ENCODE results near the gene C12orf42.

The C12orf42 gene

GRCh38 chr12:103369929-103370328, 125.8 kb downstream of the C12orf42 start:
- Mint-ChIP-seq H3K4me3 (no peak overlapping the region), H3K27ac (no peak overlapping the region), H3K27me3 (no peaks in the 10 kb centered on the region), H3K9me3 (peaks cover 12% of the 10 kb centered on the region), H3K36me3 (ENCODE audit: low read depth) (no peaks in the 10 kb centered on the region), H3K4me1 (ENCODE audit: low read depth) (peaks cover 21% of the 10 kb centered on the region)
- DNase-seq: no peak

- Mint-ChIP-seq H3K36me3 (ENCODE audit: low read depth) (peaks cover 6% of the 10 kb centered on the region), H3K9me3 (peaks cover 19% of the 10 kb centered on the region), H3K4me1 (ENCODE audit: low read depth) (peaks cover 14% of the 10 kb centered on the region), H3K4me3 (no peak overlapping the region), H3K27me3 (no peaks in the 10 kb centered on the region), H3K27ac (no peak overlapping the region)
- DNase-seq: no peak
Measured at GRCh38 chr12:103368167-103368566, 127.6 kb downstream of the C12orf42 start.

- H3K27me3 Mint-ChIP-seq: no peaks in the 10 kb centered on the region
- peaks cover 3% of the 10 kb centered on the region for H3K4me1 Mint-ChIP-seq (ENCODE audit: low read depth)
- peaks cover 2% of the 10 kb centered on the region for H3K9me3 Mint-ChIP-seq
- H3K4me3 Mint-ChIP-seq: no peak overlapping the region
- peaks cover 2% of the 10 kb centered on the region for H3K36me3 Mint-ChIP-seq (ENCODE audit: low read depth)
- no peak for DNase-seq
- no peak overlapping the region for H3K27ac Mint-ChIP-seq
Measured at GRCh38 chr12:103354403-103354802, 141.4 kb downstream of the C12orf42 start.

GRCh38 chr12:103353913-103354312, 141.9 kb downstream of the C12orf42 start:
- H3K9me3 Mint-ChIP-seq: peaks cover 5% of the 10 kb centered on the region

GRCh38 chr12:103350116-103350515, 145.7 kb downstream of the C12orf42 start:
- Mint-ChIP-seq H3K27me3 (no peaks in the 10 kb centered on the region), H3K9me3 (peaks cover 6% of the 10 kb centered on the region), H3K27ac (no peak overlapping the region), H3K36me3 (ENCODE audit: low read depth) (no peaks in the 10 kb centered on the region), H3K4me1 (ENCODE audit: low read depth) (peaks cover 9% of the 10 kb centered on the region), H3K4me3 (no peak overlapping the region)
- DNase-seq: no peak

More at GRCh38 chr12:103353913-103354312, 141.9 kb downstream of the C12orf42 start:
- Mint-ChIP-seq H3K27me3 (no peaks in the 10 kb centered on the region), H3K4me3 (no peak overlapping the region), H3K27ac (no peak overlapping the region), H3K36me3 (ENCODE audit: low read depth) (peaks cover 2% of the 10 kb centered on the region), H3K4me1 (ENCODE audit: low read depth) (peaks cover 7% of the 10 kb centered on the region)
- DNase-seq: no peak

GRCh38 chr12:103348935-103349334, 146.8 kb downstream of the C12orf42 start:
- H3K36me3 Mint-ChIP-seq (ENCODE audit: low read depth): no peaks in the 10 kb centered on the region

GRCh38 chr12:103336940-103337339, 158.8 kb downstream of the C12orf42 start:
- H3K27me3 Mint-ChIP-seq: no peaks in the 10 kb centered on the region
- no peaks in the 10 kb centered on the region for H3K4me1 Mint-ChIP-seq (ENCODE audit: low read depth)
- no peaks in the 10 kb centered on the region for H3K36me3 Mint-ChIP-seq (ENCODE audit: low read depth)
- H3K4me3 Mint-ChIP-seq: no peak overlapping the region
- no peak overlapping the region for H3K27ac Mint-ChIP-seq
- peaks cover 3% of the 10 kb centered on the region for H3K9me3 Mint-ChIP-seq
- no peak for DNase-seq

More at GRCh38 chr12:103348935-103349334, 146.8 kb downstream of the C12orf42 start:
- DNase-seq: no peak
- Mint-ChIP-seq H3K27me3 (no peaks in the 10 kb centered on the region), H3K9me3 (peaks cover 6% of the 10 kb centered on the region), H3K4me1 (ENCODE audit: low read depth) (peaks cover 9% of the 10 kb centered on the region), H3K4me3 (no peak overlapping the region), H3K27ac (no peak overlapping the region)

GRCh38 chr12:103334466-103334865, 161.3 kb downstream of the C12orf42 start:
- H3K27ac Mint-ChIP-seq: no peak overlapping the region
- no peak overlapping the region for H3K4me3 Mint-ChIP-seq
- H3K4me1 Mint-ChIP-seq (ENCODE audit: low read depth): no peaks in the 10 kb centered on the region
- H3K27me3 Mint-ChIP-seq: no peaks in the 10 kb centered on the region
- no peak for DNase-seq
- no peaks in the 10 kb centered on the region for H3K9me3 Mint-ChIP-seq
- H3K36me3 Mint-ChIP-seq (ENCODE audit: low read depth): no peaks in the 10 kb centered on the region

GRCh38 chr12:103333676-103334075, 162.1 kb downstream of the C12orf42 start:
- Mint-ChIP-seq H3K27me3 (no peaks in the 10 kb centered on the region), H3K4me3 (no peak overlapping the region), H3K36me3 (ENCODE audit: low read depth) (no peaks in the 10 kb centered on the region), H3K4me1 (ENCODE audit: low read depth) (no peaks in the 10 kb centered on the region), H3K27ac (no peak overlapping the region), H3K9me3 (no peaks in the 10 kb centered on the region)
- no peak for DNase-seq

- no peaks in the 10 kb centered on the region for H3K4me1 Mint-ChIP-seq (ENCODE audit: low read depth)
- no peak overlapping the region for H3K27ac Mint-ChIP-seq
- no peaks in the 10 kb centered on the region for H3K9me3 Mint-ChIP-seq
- DNase-seq: no peak
- no peaks in the 10 kb centered on the region for H3K27me3 Mint-ChIP-seq
- H3K4me3 Mint-ChIP-seq: no peak overlapping the region
- H3K36me3 Mint-ChIP-seq (ENCODE audit: low read depth): no peaks in the 10 kb centered on the region
Measured at GRCh38 chr12:103331643-103332042, 164.1 kb downstream of the C12orf42 start.

- H3K4me1 Mint-ChIP-seq (ENCODE audit: low read depth): no peaks in the 10 kb centered on the region
- no peak overlapping the region for H3K4me3 Mint-ChIP-seq
- H3K27me3 Mint-ChIP-seq: no peaks in the 10 kb centered on the region
- H3K36me3 Mint-ChIP-seq (ENCODE audit: low read depth): no peaks in the 10 kb centered on the region
- no peak for DNase-seq
- H3K27ac Mint-ChIP-seq: no peak overlapping the region
- H3K9me3 Mint-ChIP-seq: no peaks in the 10 kb centered on the region
Measured at GRCh38 chr12:103330672-103331071, 165.1 kb downstream of the C12orf42 start.

GRCh38 chr12:103327676-103328075, 168.1 kb downstream of the C12orf42 start:
- DNase-seq: no peak
- Mint-ChIP-seq H3K36me3 (ENCODE audit: low read depth) (no peaks in the 10 kb centered on the region), H3K9me3 (no peaks in the 10 kb centered on the region), H3K27me3 (no peaks in the 10 kb centered on the region), H3K4me1 (ENCODE audit: low read depth) (no peaks in the 10 kb centered on the region), H3K4me3 (no peak overlapping the region), H3K27ac (no peak overlapping the region)

- no peak overlapping the region for H3K27ac Mint-ChIP-seq
- H3K4me3 Mint-ChIP-seq: no peak overlapping the region
- H3K4me1 Mint-ChIP-seq (ENCODE audit: low read depth): no peaks in the 10 kb centered on the region
- peaks cover 4% of the 10 kb centered on the region for H3K9me3 Mint-ChIP-seq
- no peaks in the 10 kb centered on the region for H3K36me3 Mint-ChIP-seq (ENCODE audit: low read depth)
- no peak for DNase-seq
- no peaks in the 10 kb centered on the region for H3K27me3 Mint-ChIP-seq
Measured at GRCh38 chr12:103326190-103326589, 169.6 kb downstream of the C12orf42 start.

GRCh38 chr12:103318566-103318965, 177.2 kb downstream of the C12orf42 start:
- Mint-ChIP-seq H3K36me3 (ENCODE audit: low read depth) (no peaks in the 10 kb centered on the region), H3K9me3 (peaks cover 19% of the 10 kb centered on the region), H3K4me1 (ENCODE audit: low read depth) (peaks cover 4% of the 10 kb centered on the region), H3K27me3 (no peaks in the 10 kb centered on the region), H3K27ac (no peak overlapping the region), H3K4me3 (no peak overlapping the region)
- DNase-seq: no peak

- H3K4me1 Mint-ChIP-seq (ENCODE audit: low read depth): peaks cover 4% of the 10 kb centered on the region
- DNase-seq: no peak
- H3K27ac Mint-ChIP-seq: no peak overlapping the region
- no peak overlapping the region for H3K4me3 Mint-ChIP-seq
- H3K27me3 Mint-ChIP-seq: no peaks in the 10 kb centered on the region
- no peaks in the 10 kb centered on the region for H3K36me3 Mint-ChIP-seq (ENCODE audit: low read depth)
- peaks cover 18% of the 10 kb centered on the region for H3K9me3 Mint-ChIP-seq
Measured at GRCh38 chr12:103317220-103317619, 178.5 kb downstream of the C12orf42 start.

- no peaks in the 10 kb centered on the region for H3K36me3 Mint-ChIP-seq (ENCODE audit: low read depth)
- no peak for DNase-seq
- H3K27me3 Mint-ChIP-seq: no peaks in the 10 kb centered on the region
- no peak overlapping the region for H3K27ac Mint-ChIP-seq
- peaks cover 4% of the 10 kb centered on the region for H3K4me1 Mint-ChIP-seq (ENCODE audit: low read depth)
- H3K9me3 Mint-ChIP-seq: peaks cover 14% of the 10 kb centered on the region
- H3K4me3 Mint-ChIP-seq: no peak overlapping the region
Measured at GRCh38 chr12:103314786-103315185, 181.0 kb downstream of the C12orf42 start.
